Ishikawa (cell line): ENCODE results near the gene IFNGR2.

Experiments
- TF ChIP-seq, protein P1 (sequence below): IDR thresholded peaks from 2 replicates; pipeline ENCODE4 v1.6.1; 2012
- TF ChIP-seq, protein P2 (sequence below): IDR thresholded peaks from 2 replicates; pipeline ENCODE4 v1.6.1; 2012; ENCODE audit warnings: low read depth, mild to moderate bottlenecking

DNA sequence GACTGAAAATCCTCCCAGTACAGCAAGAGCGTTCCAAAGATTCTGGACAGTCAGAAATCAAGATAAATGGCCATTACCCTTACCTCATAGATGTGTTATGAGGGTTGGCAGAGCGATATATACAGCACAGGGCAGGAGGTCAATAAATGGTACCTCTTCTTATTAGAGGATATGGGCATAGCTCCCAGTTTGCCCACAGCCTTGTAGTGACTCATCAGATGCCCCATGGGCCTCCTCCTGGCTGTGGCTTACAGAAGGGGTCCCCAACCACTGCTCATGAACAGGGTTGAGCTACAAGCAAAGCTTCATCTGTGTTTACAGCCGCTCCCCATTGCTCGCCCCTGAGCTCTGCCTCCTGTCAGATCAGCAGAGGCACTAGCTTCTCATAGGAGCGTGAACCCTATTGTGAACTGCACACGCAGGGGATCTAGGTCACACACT lies 7.3 kb upstream of the IFNGR2 start:
- TF ChIP-seq, protein P1, sequence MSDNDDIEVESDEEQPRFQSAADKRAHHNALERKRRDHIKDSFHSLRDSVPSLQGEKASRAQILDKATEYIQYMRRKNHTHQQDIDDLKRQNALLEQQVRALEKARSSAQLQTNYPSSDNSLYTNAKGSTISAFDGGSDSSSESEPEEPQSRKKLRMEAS = no peak
- TF ChIP-seq, protein P2, sequence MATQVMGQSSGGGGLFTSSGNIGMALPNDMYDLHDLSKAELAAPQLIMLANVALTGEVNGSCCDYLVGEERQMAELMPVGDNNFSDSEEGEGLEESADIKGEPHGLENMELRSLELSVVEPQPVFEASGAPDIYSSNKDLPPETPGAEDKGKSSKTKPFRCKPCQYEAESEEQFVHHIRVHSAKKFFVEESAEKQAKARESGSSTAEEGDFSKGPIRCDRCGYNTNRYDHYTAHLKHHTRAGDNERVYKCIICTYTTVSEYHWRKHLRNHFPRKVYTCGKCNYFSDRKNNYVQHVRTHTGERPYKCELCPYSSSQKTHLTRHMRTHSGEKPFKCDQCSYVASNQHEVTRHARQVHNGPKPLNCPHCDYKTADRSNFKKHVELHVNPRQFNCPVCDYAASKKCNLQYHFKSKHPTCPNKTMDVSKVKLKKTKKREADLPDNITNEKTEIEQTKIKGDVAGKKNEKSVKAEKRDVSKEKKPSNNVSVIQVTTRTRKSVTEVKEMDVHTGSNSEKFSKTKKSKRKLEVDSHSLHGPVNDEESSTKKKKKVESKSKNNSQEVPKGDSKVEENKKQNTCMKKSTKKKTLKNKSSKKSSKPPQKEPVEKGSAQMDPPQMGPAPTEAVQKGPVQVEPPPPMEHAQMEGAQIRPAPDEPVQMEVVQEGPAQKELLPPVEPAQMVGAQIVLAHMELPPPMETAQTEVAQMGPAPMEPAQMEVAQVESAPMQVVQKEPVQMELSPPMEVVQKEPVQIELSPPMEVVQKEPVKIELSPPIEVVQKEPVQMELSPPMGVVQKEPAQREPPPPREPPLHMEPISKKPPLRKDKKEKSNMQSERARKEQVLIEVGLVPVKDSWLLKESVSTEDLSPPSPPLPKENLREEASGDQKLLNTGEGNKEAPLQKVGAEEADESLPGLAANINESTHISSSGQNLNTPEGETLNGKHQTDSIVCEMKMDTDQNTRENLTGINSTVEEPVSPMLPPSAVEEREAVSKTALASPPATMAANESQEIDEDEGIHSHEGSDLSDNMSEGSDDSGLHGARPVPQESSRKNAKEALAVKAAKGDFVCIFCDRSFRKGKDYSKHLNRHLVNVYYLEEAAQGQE = no peak
